Middle frontal gyrus (tissue), 1 donor: ENCODE results near the gene ZNF451.

Experiments used
- DNase-seq: peaks from one replicate; pipeline ENCODE4 v3.0.0-alpha.2; 2015; ENCODE audit warnings: low spot score; ENCODE audit errors: extremely low spot score

The ZNF451 gene

GRCh38 chr6:57207141-57207540, 117.2 kb downstream of the ZNF451 start:
- DNase-seq: no peak

GRCh38 chr6:57207872-57208271, 117.9 kb downstream of the ZNF451 start:
- no peak for DNase-seq

GRCh38 chr6:57209030-57209429, 119.0 kb downstream of the ZNF451 start:
- DNase-seq: no peak

- no peak for DNase-seq
Observed at GRCh38 chr6:57210060-57210459, 120.1 kb downstream of the ZNF451 start.

GRCh38 chr6:57215260-57215659, 125.3 kb downstream of the ZNF451 start:
- no peak for DNase-seq

- DNase-seq: no peak
Observed at GRCh38 chr6:57216235-57217101, 126.5 kb downstream of the ZNF451 start.

GRCh38 chr6:57217270-57217669, 127.3 kb downstream of the ZNF451 start:
- no peak for DNase-seq
